H9 (cell line): ENCODE results near the gene AFF4. TPM values are rescaled to one million over a fixed set of nuclear protein-coding genes. Genes with fewer than 3 reads are reported as not detected.

ENCODE experiments used
- DNase-seq: peaks from one replicate; pipeline ENCODE4 v3.0.0-alpha.2; 2017
- H2AFZ ChIP-seq: one replicate; pipeline ENCODE4 v1.6.1; 2013; ENCODE audit warnings: mild to moderate bottlenecking, low read length, control low read depth, moderate library complexity
- H2AK5ac ChIP-seq: 2 replicates; pipeline ENCODE4 v1.6.1; 2013; ENCODE audit warnings: low read length, control low read depth, mixed read lengths; ENCODE audit not compliant: insufficient read length
- H2BK120ac ChIP-seq: one replicate; pipeline ENCODE4 v1.6.1; 2013; ENCODE audit warnings: low read depth, mild to moderate bottlenecking, low read length, control low read depth, inconsistent platforms; ENCODE audit not compliant: poor library complexity, severe bottlenecking
- H2BK12ac ChIP-seq: 2 replicates; pipeline ENCODE4 v1.6.1; 2013; ENCODE audit warnings: low read length, control low read depth, mixed read lengths, low read depth; ENCODE audit not compliant: insufficient read length
- H2BK15ac ChIP-seq: 2 replicates; pipeline ENCODE4 v1.6.1; 2013; ENCODE audit warnings: low read depth, low read length, control low read depth
- H2BK20ac ChIP-seq: one replicate; pipeline ENCODE4 v1.6.1; 2013; ENCODE audit warnings: low read depth, mild to moderate bottlenecking, low read length, control low read depth, inconsistent platforms; ENCODE audit not compliant: poor library complexity, severe bottlenecking
- H2BK5ac ChIP-seq: 2 replicates; pipeline ENCODE4 v1.6.1; 2013; ENCODE audit warnings: low read length, control low read depth, mixed read lengths; ENCODE audit not compliant: insufficient read length
- H3K14ac ChIP-seq: 2 replicates; pipeline ENCODE4 v1.6.1; 2013; ENCODE audit warnings: low read length, control low read depth; ENCODE audit not compliant: insufficient read depth
- H3K18ac ChIP-seq: 2 replicates; pipeline ENCODE4 v1.6.1; 2013; ENCODE audit warnings: low read depth, mild to moderate bottlenecking, mixed read lengths, low read length, control low read depth; ENCODE audit not compliant: insufficient read length
- H3K23ac ChIP-seq: 2 replicates; pipeline ENCODE4 v1.6.1; 2013; ENCODE audit warnings: low read length, control low read depth, mixed read lengths, low read depth; ENCODE audit not compliant: insufficient read length
- H3K23me2 ChIP-seq: 2 replicates; pipeline ENCODE4 v1.6.1; 2013; ENCODE audit warnings: low read depth, mild to moderate bottlenecking, mixed read lengths, low read length, control low read depth; ENCODE audit not compliant: insufficient read length, poor library complexity, severe bottlenecking
- H3K27ac ChIP-seq: 2 replicates; pipeline ENCODE4 v1.5.1; 2013; ENCODE audit warnings: low read length, control low read depth, mixed read lengths, low read depth; ENCODE audit not compliant: insufficient read length
- H3K27me3 ChIP-seq: 2 replicates; pipeline ENCODE4 v1.6.1; 2013; ENCODE audit warnings: low read length, control low read depth, inconsistent platforms; ENCODE audit not compliant: insufficient read depth
- H3K4ac ChIP-seq: 2 replicates; pipeline ENCODE4 v1.6.1; 2013; ENCODE audit warnings: low read depth, mild to moderate bottlenecking, control low read depth, inconsistent platforms, low read length, moderate library complexity
- H3K4me1 ChIP-seq: 2 replicates; pipeline ENCODE4 v1.6.1; 2013; ENCODE audit warnings: low read length, control low read depth, inconsistent platforms; ENCODE audit not compliant: insufficient read depth
- H3K4me2 ChIP-seq: 2 replicates; pipeline ENCODE4 v1.6.1; 2013; ENCODE audit warnings: low read length, control low read depth, mixed read lengths; ENCODE audit not compliant: insufficient read length, insufficient read depth
- H3K56ac ChIP-seq: 2 replicates; pipeline ENCODE4 v1.6.1; 2013; ENCODE audit warnings: low read depth, mild to moderate bottlenecking, mixed read lengths, low read length, control low read depth; ENCODE audit not compliant: insufficient read length
- H3K79me1 ChIP-seq: 2 replicates; pipeline ENCODE4 v1.6.1; 2013; ENCODE audit warnings: low read depth, mild to moderate bottlenecking, moderate library complexity, low read length, control low read depth, inconsistent platforms; ENCODE audit not compliant: insufficient read depth, poor library complexity, severe bottlenecking
- H3K79me2 ChIP-seq: 2 replicates; pipeline ENCODE4 v1.6.1; 2013; ENCODE audit warnings: low read length, control low read depth, inconsistent platforms; ENCODE audit not compliant: insufficient read depth
- H3K9ac ChIP-seq: 2 replicates; pipeline ENCODE4 v1.6.1; 2013; ENCODE audit warnings: low read length, control low read depth, mixed read lengths; ENCODE audit not compliant: insufficient read length; ENCODE audit errors: extremely low read depth
- H3K9me3 ChIP-seq: one replicate; pipeline ENCODE4 v1.6.1; 2013; ENCODE audit warnings: low read depth, low read length, inconsistent platforms; ENCODE audit not compliant: control insufficient read depth
- H3T11ph ChIP-seq: one replicate; pipeline ENCODE4 v1.6.1; 2013; ENCODE audit warnings: mild to moderate bottlenecking, low read length, control low read depth, inconsistent platforms
- H4K20me1 ChIP-seq: one replicate; pipeline ENCODE4 v1.6.1; 2013; ENCODE audit not compliant: control insufficient read depth, insufficient read length, insufficient read depth
- H4K5ac ChIP-seq: 2 replicates; pipeline ENCODE4 v1.6.1; 2013; ENCODE audit warnings: low read depth, mild to moderate bottlenecking, mixed read lengths, low read length, control low read depth; ENCODE audit not compliant: insufficient read length
- H4K8ac ChIP-seq: replicated peaks from 2 replicates; pipeline ENCODE4 v1.6.1; 2013; ENCODE audit warnings: low read length, control low read depth, mixed read lengths, low read depth; ENCODE audit not compliant: insufficient read length
- H4K91ac ChIP-seq: 2 replicates; pipeline ENCODE4 v1.6.1; 2013; ENCODE audit warnings: low read depth, mild to moderate bottlenecking, moderate library complexity, mixed read lengths, low read length, control low read depth; ENCODE audit not compliant: insufficient read length
- H3K27ac Mint-ChIP-seq, 3 experiments: 2 replicates in 2 of 3; 3 replicates in 1 of 3; pipeline ENCODE4 v1.8.0; 2020 to 2021; ENCODE audit warnings: mixed read lengths in 3 of 3, mild to moderate bottlenecking in 1 of 3, moderate library complexity in 1 of 3
- H3K27me3 Mint-ChIP-seq: 2 replicates; pipeline ENCODE4 v1.8.0; 2021; ENCODE audit warnings: low read depth, mild to moderate bottlenecking, moderate library complexity, mixed read lengths
- H3K36me3 Mint-ChIP-seq, 3 experiments: 2 replicates in 2 of 3; 3 replicates in 1 of 3; pipeline ENCODE4 v1.8.0; 2020 to 2021; ENCODE audit warnings: low read depth in 3 of 3, mixed read lengths in 3 of 3; ENCODE audit not compliant: insufficient read depth in 1 of 3
- H3K4me1 Mint-ChIP-seq, 2 experiments: 2 replicates each; pipeline ENCODE4 v1.8.0; 2020; ENCODE audit warnings: mixed read lengths in 2 of 2
- H3K4me3 Mint-ChIP-seq, 2 experiments: 2 replicates in 1 of 2; 3 replicates in 1 of 2; pipeline ENCODE4 v1.8.0; 2020 to 2021; ENCODE audit warnings: mild to moderate bottlenecking in 2 of 2, mixed read lengths in 2 of 2, moderate library complexity in 1 of 2
- H3K9me3 Mint-ChIP-seq, 2 experiments: 2 replicates in 1 of 2; 3 replicates in 1 of 2; pipeline ENCODE4 v1.8.0; 2020; ENCODE audit warnings: mild to moderate bottlenecking in 2 of 2, mixed read lengths in 2 of 2, moderate library complexity in 1 of 2
- WGBS: extraction: QIAGEN DNeasy Blood & Tissue Kit; methylation state at CpG from one replicate; pipeline ENCODE4 v1.1.7; 2013; ENCODE audit warnings: missing lambda C conversion rate, low lambda C conversion rate, mixed read lengths; ENCODE audit not compliant: insufficient read length; ENCODE audit errors: extremely low coverage; 5-methylcytosine and 5-hydroxymethylcytosine counted together
- total RNA-seq: library from RNA; stranded (reverse); gene quantifications from 2 replicates; pipeline ENCODE4 v1.2.1, GENCODE V29; 2021
- TF ChIP-seq, protein P1 (sequence below): fragments of 200-600 bp; sonication (generic); conservative IDR thresholded peaks from 3 replicates; pipeline ENCODE4 v1.8.0; 2021; ENCODE audit warnings: antibody characterized with exemption, mild to moderate bottlenecking

The AFF4 gene
- total RNA-seq, 1 experiment from 2014 or later, result 73.2 TPM

DNA sequence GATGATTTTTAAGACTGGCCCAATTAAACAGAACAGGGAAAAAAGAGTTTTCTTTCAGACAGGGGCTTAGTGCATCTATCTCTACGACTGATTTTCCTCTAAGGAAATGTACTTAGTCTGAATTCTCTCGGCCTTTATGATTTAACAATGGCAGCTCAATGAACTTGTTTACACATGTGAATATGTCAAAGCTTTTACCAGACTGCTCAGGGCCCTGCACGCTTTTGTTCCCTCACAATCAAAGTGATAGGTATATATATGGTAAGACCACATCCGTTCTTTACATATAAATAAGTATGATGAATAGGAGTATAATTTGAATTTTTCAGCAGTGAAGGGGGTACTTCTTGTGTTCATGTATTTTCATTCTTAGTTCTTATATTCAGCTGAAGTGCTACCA lies 62.4 kb downstream of the AFF4 start:
- no peak overlapping the region for H3K27ac Mint-ChIP-seq
- Histone ChIP-seq H3K18ac (no peak overlapping the region), H3K23me2 (no peaks in the 10 kb centered on the region), H2BK12ac (no peak overlapping the region), H3K56ac (no peak overlapping the region), H3K9me3 (no peaks in the 10 kb centered on the region), H2AK5ac (no peak overlapping the region), H4K20me1 (no peaks in the 10 kb centered on the region), H3K4me2 (no peak overlapping the region), H3K27me3 (no peaks in the 10 kb centered on the region; the same call in 1 of the 2 replicates), H3K27ac (no peak overlapping the region), H3K9ac (no peak overlapping the region), H2BK120ac (no peak overlapping the region), H3K23ac (no peak overlapping the region), H2BK20ac (no peak overlapping the region), H4K5ac (no peak overlapping the region), H2AFZ (no peak overlapping the region), H3K79me1 (no peaks in the 10 kb centered on the region), H4K91ac (no peak overlapping the region), H4K8ac (no peak overlapping the region), H3T11ph (no peak overlapping the region), H3K14ac (no peak overlapping the region), H2BK15ac (no peak overlapping the region), H3K4ac (no peak overlapping the region), H2BK5ac (no peak overlapping the region), H3K79me2 (no peaks in the 10 kb centered on the region), H3K4me1 (no peaks in the 10 kb centered on the region)
- TF ChIP-seq, protein P1, sequence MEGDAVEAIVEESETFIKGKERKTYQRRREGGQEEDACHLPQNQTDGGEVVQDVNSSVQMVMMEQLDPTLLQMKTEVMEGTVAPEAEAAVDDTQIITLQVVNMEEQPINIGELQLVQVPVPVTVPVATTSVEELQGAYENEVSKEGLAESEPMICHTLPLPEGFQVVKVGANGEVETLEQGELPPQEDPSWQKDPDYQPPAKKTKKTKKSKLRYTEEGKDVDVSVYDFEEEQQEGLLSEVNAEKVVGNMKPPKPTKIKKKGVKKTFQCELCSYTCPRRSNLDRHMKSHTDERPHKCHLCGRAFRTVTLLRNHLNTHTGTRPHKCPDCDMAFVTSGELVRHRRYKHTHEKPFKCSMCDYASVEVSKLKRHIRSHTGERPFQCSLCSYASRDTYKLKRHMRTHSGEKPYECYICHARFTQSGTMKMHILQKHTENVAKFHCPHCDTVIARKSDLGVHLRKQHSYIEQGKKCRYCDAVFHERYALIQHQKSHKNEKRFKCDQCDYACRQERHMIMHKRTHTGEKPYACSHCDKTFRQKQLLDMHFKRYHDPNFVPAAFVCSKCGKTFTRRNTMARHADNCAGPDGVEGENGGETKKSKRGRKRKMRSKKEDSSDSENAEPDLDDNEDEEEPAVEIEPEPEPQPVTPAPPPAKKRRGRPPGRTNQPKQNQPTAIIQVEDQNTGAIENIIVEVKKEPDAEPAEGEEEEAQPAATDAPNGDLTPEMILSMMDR, result no peak
- WGBS, result no CpG with 5 or more reads among the region's 4 CpGs
- no peaks in the 10 kb centered on the region for H3K27me3 Mint-ChIP-seq
- peaks cover 14 to 46% (median 40%) of the 10 kb centered on the region in 3 experiments; a peak in 6 of 7 replicates for H3K36me3 Mint-ChIP-seq
- no peak overlapping the region for H3K4me3 Mint-ChIP-seq
- H3K9me3 Mint-ChIP-seq, result no peaks in the 10 kb centered on the region
- H3K4me1 Mint-ChIP-seq, result no peaks in the 10 kb centered on the region
- no peak for DNase-seq
